Measurements from ENCODE around the gene LTBP1. TPM values are rescaled to one million over a fixed set of nuclear protein-coding genes. Genes with fewer than 3 reads are reported as not detected.

The LTBP1 gene
- total RNA-seq, 3 donors from 2014 or later, result 13.3 to 18.7 (median 17.4) TPM

DNA sequence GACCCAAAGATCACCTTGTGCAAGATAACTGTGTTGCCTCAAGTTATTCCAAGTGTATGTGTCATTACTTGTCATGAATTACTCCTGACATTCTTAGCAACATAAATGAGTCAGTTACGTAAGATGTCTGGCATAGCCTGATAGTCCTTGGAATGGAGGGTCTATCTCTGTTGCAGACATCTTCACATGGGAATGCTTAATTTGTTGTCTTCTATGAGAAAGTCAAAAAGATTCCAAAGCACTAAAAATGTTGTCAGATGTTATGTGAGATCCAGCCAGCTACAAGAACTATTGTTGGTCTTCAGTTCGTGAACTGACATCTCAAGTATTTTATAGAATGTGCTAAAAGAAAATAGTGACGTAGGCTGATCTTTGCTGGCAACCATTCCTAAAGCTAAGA is 351.5 kb downstream of the LTBP1 start:
- no peaks in the 10 kb centered on the region for H3K4me1 ChIP-seq
- H3K27ac ChIP-seq, result peak overlapping the region; percentile 63 to 71
- no peaks in the 10 kb centered on the region for H3K36me3 ChIP-seq
- TF ChIP-seq, protein P1, sequence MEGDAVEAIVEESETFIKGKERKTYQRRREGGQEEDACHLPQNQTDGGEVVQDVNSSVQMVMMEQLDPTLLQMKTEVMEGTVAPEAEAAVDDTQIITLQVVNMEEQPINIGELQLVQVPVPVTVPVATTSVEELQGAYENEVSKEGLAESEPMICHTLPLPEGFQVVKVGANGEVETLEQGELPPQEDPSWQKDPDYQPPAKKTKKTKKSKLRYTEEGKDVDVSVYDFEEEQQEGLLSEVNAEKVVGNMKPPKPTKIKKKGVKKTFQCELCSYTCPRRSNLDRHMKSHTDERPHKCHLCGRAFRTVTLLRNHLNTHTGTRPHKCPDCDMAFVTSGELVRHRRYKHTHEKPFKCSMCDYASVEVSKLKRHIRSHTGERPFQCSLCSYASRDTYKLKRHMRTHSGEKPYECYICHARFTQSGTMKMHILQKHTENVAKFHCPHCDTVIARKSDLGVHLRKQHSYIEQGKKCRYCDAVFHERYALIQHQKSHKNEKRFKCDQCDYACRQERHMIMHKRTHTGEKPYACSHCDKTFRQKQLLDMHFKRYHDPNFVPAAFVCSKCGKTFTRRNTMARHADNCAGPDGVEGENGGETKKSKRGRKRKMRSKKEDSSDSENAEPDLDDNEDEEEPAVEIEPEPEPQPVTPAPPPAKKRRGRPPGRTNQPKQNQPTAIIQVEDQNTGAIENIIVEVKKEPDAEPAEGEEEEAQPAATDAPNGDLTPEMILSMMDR (IDR thresholded peaks at IDR 0.05), result no peak
- TF ChIP-seq POLR2AphosphoS5 (IDR thresholded peaks at IDR 0.05), result peak in 1 of 3 donors; percentile 75
- no peak for TF ChIP-seq POLR2A (IDR thresholded peaks at IDR 0.05)
- intact Hi-C loops (cut with DNase I; ENCODE audit: low total_unique reads), result no loop called here
- DNase-seq (ENCODE audit: low spot score in 2 of 2), result no peak
- H3K4me3 ChIP-seq, result no peak overlapping the region
- H3K9me3 ChIP-seq, result no peaks in the 10 kb centered on the region
- H3K27me3 ChIP-seq, result no peaks in the 10 kb centered on the region

DNA sequence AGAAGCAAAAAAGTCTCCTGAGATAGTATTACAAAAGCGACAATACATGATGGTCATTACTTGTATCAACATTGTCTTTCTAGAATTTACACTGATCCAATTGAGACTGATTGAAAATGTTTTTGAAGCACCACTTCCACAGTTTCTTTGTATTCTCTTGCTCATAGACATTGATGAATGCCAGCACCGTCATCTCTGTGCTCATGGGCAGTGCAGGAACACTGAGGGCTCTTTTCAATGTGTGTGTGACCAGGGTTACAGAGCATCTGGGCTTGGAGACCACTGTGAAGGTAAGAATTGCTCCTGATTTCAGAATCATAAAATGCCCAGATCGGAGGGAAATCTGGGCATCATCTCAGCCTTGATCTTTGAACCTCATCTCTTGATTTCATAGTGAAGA is 354.6 kb downstream of the LTBP1 start:
- no peaks in the 10 kb centered on the region for H3K27me3 ChIP-seq
- intact Hi-C loops (cut with DNase I; ENCODE audit: low total_unique reads), result no loop called here
- TF ChIP-seq POLR2AphosphoS5 (IDR thresholded peaks at IDR 0.05) (no peak), POLR2A (IDR thresholded peaks at IDR 0.05) (no peak)
- TF ChIP-seq, protein P1 (IDR thresholded peaks at IDR 0.05), result no peak

GRCh38 chr2:33302348-33302747 is 355.6 kb downstream of the LTBP1 start:
- H3K27ac ChIP-seq, result no peak overlapping the region
- H3K36me3 ChIP-seq, result no peaks in the 10 kb centered on the region
- no peak overlapping the region for H3K4me3 ChIP-seq
- no peaks in the 10 kb centered on the region for H3K27me3 ChIP-seq
- intact Hi-C loops (cut with DNase I; ENCODE audit: low total_unique reads), result no loop called here
- no peaks in the 10 kb centered on the region for H3K4me1 ChIP-seq
- no peak for DNase-seq (ENCODE audit: low spot score in 2 of 2)
- H3K9me3 ChIP-seq, result no peaks in the 10 kb centered on the region
- TF ChIP-seq, protein P1 (IDR thresholded peaks at IDR 0.05), result no peak

More for the DNA sequence above, 354.6 kb downstream of the LTBP1 start:
- Histone ChIP-seq H3K27ac (no peak overlapping the region), H3K36me3 (no peaks in the 10 kb centered on the region), H3K4me1 (no peaks in the 10 kb centered on the region), H3K4me3 (no peak overlapping the region), H3K9me3 (no peaks in the 10 kb centered on the region)
- DNase-seq (ENCODE audit: low spot score in 2 of 2), result no peak

- intact Hi-C loops (cut with DNase I; ENCODE audit: low total_unique reads), result no loop called here
- H3K36me3 ChIP-seq, result no peaks in the 10 kb centered on the region
- DNase-seq (ENCODE audit: low spot score in 2 of 2), result no peak
- H3K9me3 ChIP-seq, result no peaks in the 10 kb centered on the region
- no peak overlapping the region for H3K4me3 ChIP-seq
- TF ChIP-seq, protein P1 (IDR thresholded peaks at IDR 0.05), result no peak
- TF ChIP-seq POLR2A (IDR thresholded peaks at IDR 0.05), result no peak
- no peak for TF ChIP-seq POLR2AphosphoS5 (IDR thresholded peaks at IDR 0.05)
- H3K4me1 ChIP-seq, result no peaks in the 10 kb centered on the region
- H3K27ac ChIP-seq, result no peak overlapping the region
- no peaks in the 10 kb centered on the region for H3K27me3 ChIP-seq
These were observed 357.5 kb downstream of the LTBP1 start for GRCh38 chr2:33304032-33304864.

- no peaks in the 10 kb centered on the region for H3K27me3 ChIP-seq
- no peak for DNase-seq (ENCODE audit: low spot score in 2 of 2)
- intact Hi-C loops (cut with DNase I; ENCODE audit: low total_unique reads), result no loop called here
- H3K27ac ChIP-seq, result peak overlapping the region; percentile 2 to 30
- H3K36me3 ChIP-seq, result no peaks in the 10 kb centered on the region
- no peaks in the 10 kb centered on the region for H3K9me3 ChIP-seq
- TF ChIP-seq, protein P1 (IDR thresholded peaks at IDR 0.05), result no peak
- TF ChIP-seq POLR2A (IDR thresholded peaks at IDR 0.05), result no peak
- no peak for TF ChIP-seq POLR2AphosphoS5 (IDR thresholded peaks at IDR 0.05)
- no peaks in the 10 kb centered on the region for H3K4me1 ChIP-seq
- no peak overlapping the region for H3K4me3 ChIP-seq
These were observed 361.0 kb downstream of the LTBP1 start for GRCh38 chr2:33307659-33308270.

All from breast epithelium (tissue), 4 donors.